Subcutaneous adipose tissue (tissue), 4 donors: Measurements from ENCODE around the gene COMP. TPM values are rescaled to one million over a fixed set of nuclear protein-coding genes. Genes with fewer than 3 reads are reported as not detected.

Experiments
- total RNA-seq, 4 donors: library from RNA; depleted of rRNA; stranded (reverse); fragments of >200 nt; gene quantifications; one replicate each; pipeline ENCODE4 v1.1.0, GENCODE V29; 2016
- TF ChIP-seq, protein P1 (sequence below): fragments of 450-650 bp; IDR thresholded peaks from one replicate; pipeline ENCODE4 v1.5.1; 2016; ENCODE audit warnings: low read depth, mild to moderate bottlenecking, control low read depth, antibody characterized with exemption, moderate library complexity

The COMP gene
- total RNA-seq, 4 donors from 2014 or later, result 6.2 to 48.0 (median 14.2) TPM

DNA sequence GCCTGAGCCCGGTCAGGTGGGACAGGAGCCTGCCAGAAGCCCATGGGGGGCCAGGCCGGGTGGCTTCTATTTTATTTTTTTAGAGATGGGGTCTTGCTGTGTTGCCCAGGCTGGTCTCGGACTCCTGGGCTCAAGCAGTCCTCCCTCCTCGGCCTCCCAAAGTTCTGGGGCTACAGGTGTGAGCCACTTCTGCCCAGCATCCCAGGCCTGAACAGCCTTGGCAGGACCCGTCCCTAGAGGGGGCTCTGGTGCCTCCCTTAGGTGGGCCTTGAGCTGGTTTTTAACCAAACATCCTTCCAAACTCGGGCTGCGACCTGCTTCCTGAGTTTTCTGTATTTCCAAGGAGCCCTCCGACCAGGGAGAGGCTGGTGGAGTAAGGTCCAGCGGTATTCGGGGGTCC, 10.5 kb downstream of the COMP start:
- TF ChIP-seq, protein P1, sequence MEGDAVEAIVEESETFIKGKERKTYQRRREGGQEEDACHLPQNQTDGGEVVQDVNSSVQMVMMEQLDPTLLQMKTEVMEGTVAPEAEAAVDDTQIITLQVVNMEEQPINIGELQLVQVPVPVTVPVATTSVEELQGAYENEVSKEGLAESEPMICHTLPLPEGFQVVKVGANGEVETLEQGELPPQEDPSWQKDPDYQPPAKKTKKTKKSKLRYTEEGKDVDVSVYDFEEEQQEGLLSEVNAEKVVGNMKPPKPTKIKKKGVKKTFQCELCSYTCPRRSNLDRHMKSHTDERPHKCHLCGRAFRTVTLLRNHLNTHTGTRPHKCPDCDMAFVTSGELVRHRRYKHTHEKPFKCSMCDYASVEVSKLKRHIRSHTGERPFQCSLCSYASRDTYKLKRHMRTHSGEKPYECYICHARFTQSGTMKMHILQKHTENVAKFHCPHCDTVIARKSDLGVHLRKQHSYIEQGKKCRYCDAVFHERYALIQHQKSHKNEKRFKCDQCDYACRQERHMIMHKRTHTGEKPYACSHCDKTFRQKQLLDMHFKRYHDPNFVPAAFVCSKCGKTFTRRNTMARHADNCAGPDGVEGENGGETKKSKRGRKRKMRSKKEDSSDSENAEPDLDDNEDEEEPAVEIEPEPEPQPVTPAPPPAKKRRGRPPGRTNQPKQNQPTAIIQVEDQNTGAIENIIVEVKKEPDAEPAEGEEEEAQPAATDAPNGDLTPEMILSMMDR, result no peak

- TF ChIP-seq, protein P1, result no peak
Measured at GRCh38 chr19:18780081-18780480, 11.0 kb downstream of the COMP start.

- TF ChIP-seq, protein P1, result no peak
Measured at GRCh38 chr19:18778826-18779495, 12.1 kb downstream of the COMP start.

DNA sequence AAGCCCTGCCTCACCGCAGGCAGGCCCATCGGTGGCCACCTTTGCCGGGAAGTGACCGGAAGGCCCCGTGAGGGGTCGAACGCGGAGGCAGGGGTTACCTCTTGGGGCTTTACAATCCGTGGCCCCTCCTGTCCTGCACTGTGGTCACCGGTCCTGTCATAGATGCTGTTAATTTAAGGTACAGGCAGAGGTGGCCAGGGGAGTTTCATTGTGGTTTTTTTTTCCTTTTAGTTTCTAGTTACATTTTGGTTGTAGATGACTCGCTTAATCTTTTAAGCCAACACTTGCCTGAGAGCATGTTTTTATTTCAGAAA, 13.1 kb downstream of the COMP start:
- TF ChIP-seq, protein P1, result no peak

DNA sequence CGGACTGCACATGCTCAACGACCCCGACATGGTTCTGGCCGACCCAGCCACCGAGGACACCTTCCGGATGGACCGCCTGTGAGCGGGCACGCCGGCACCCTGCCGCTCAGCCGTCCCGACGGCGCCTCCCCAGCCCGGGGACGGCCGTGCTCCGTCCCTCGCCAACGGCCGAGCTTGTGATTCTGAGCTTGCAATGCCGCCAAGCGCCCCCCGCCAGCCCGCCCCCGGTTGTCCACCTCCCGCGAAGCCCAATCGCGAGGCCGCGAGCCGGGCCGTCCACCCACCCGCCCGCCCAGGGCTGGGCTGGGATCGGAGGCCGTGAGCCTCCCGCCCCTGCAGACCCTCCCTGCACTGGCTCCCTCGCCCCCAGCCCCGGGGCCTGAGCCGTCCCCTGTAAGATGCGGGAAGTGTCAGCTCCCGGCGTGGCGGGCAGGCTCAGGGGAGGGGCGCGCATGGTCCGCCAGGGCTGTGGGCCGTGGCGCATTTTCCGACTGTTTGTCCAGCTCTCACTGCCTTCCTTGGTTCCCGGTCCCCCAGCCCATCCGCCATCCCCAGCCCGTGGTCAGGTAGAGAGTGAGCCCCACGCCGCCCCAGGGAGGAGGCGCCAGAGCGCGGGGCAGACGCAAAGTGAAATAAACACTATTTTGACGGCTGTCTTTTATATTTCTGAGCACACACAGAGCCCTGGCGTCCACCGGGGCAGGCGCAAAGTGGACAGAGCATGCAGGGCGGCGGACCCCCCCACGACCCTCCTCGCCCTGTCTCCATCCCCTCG, 13.6 kb downstream of the COMP start:
- TF ChIP-seq, protein P1, result no peak

- TF ChIP-seq, protein P1, result no peak
Measured at GRCh38 chr19:18776736-18777135, 14.4 kb downstream of the COMP start.

GRCh38 chr19:18776288-18776594, 14.9 kb downstream of the COMP start:
- TF ChIP-seq, protein P1, result no peak
